Tibial nerve (tissue), 4 donors: ENCODE results near the gene UBE2O. TPM values are rescaled to one million over a fixed set of nuclear protein-coding genes. Genes with fewer than 3 reads are reported as not detected.

Experiments used
- DNase-seq, 2 donors: peaks; one replicate each; pipeline ENCODE4 v3.0.0-alpha.2; 2019; ENCODE audit warnings: low spot score in 2 of 2
- H3K27ac ChIP-seq, 4 donors: fragments of 200-600 bp; sonication (generic) in 3 of 4; one replicate each; pipeline ENCODE4 v1.5.1; 2017 to 2019; ENCODE audit warnings: mild to moderate bottlenecking in 1 of 4
- H3K27me3 ChIP-seq, 2 donors: fragments of 200-600 bp; sonication (generic) in 1 of 2; one replicate each; pipeline versions ENCODE4 v1.5.1 to v1.6.0; 2017 to 2019
- H3K36me3 ChIP-seq, 3 donors: fragments of 200-600 bp; sonication (generic); one replicate each; pipeline ENCODE4 v1.5.1; 2018 to 2019
- H3K4me1 ChIP-seq, 4 donors: fragments of 200-600 bp; sonication (generic) in 3 of 4; one replicate each; pipeline ENCODE4 v1.5.1; 2017 to 2019
- H3K4me3 ChIP-seq, 4 donors: fragments of 200-600 bp; sonication (generic) in 3 of 4; one replicate each; pipeline ENCODE4 v1.5.1; 2017 to 2019; ENCODE audit warnings: mild to moderate bottlenecking in 1 of 4, moderate library complexity in 1 of 4
- H3K9me3 ChIP-seq, 4 donors: fragments of 200-600 bp; sonication (generic) in 3 of 4; one replicate each; pipeline ENCODE4 v1.5.1; 2017 to 2019
- EP300 ChIP-seq, 2 donors: sonication (generic); formaldehyde crosslinking; IDR thresholded peaks; one replicate each; pipeline ENCODE4 v1.6.1; 2017; ENCODE audit warnings: antibody characterized with exemption in 2 of 2, mild to moderate bottlenecking in 1 of 2
- POLR2A ChIP-seq, 2 donors: fragments of 450-650 bp; IDR thresholded peaks; one replicate each; pipeline ENCODE4 v1.6.1; 2017; ENCODE audit warnings: antibody characterized with exemption in 2 of 2, mild to moderate bottlenecking in 2 of 2, moderate library complexity in 2 of 2
- WGBS, 2 donors: methylation state at CpG; one replicate each; pipeline ENCODE4 v1.1.5; 2018; 5-methylcytosine and 5-hydroxymethylcytosine counted together
- total RNA-seq, 4 donors: library from RNA; depleted of rRNA; stranded (reverse); fragments of >200 nt; gene quantifications; one replicate each; pipeline ENCODE4 v1.1.0, GENCODE V29; 2016
- TF ChIP-seq, protein P1 (sequence below), 5 experiments: fragments of 200-600 bp in 3 of 5; fragments of 450-650 bp in 2 of 5; sonication (generic) in 3 of 5; IDR thresholded peaks; one replicate each; pipeline ENCODE4 v1.5.1; 2016 to 2019; ENCODE audit warnings: antibody characterized with exemption in 5 of 5, mild to moderate bottlenecking in 3 of 5, moderate library complexity in 2 of 5

Gene UBE2O
- total RNA-seq, 4 donors from 2014 or later, result 16.0 to 38.7 (median 20.7) TPM

DNA sequence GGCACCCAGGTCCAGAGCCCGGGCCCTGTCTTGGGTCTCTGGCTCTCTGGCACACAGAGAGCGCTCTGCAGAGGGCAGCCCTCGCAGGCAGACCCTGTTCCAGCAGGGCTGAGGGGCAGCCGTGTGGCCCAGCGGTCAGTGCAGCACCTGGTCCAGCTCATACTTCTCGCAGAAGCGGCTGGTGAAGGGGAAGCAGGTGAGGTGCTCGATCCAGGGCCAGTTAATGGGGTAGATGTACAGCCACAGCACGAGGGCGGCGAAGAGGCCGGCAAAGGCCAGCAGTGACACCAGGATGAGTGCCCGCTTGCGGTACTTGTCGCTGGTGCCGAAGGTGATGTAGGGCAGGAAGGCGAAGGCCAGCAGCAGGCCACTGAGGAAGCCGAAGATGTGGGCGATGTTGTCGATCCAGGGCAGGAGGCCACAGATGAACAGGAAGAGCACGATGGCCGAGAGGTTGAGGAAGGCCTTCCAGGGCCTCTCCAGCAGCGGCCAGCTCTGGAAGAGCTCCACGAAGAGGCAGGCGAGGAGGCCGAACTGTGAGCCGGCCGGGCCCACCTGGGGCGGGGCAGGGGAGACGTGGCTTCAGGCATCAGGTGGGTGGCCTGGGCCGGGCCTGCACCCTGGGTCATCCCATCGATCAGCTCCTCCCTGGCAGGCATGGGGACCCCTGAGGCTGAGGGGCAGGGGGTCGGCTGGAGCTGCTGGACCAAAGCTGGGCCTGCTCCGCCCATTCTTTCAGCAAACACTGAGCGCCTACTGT is 18.7 kb upstream of the UBE2O start:
- TF ChIP-seq POLR2A (IDR thresholded peaks at IDR 0.05), result no peak
- no peak for TF ChIP-seq EP300 (IDR thresholded peaks at IDR 0.05)
- TF ChIP-seq, protein P1, sequence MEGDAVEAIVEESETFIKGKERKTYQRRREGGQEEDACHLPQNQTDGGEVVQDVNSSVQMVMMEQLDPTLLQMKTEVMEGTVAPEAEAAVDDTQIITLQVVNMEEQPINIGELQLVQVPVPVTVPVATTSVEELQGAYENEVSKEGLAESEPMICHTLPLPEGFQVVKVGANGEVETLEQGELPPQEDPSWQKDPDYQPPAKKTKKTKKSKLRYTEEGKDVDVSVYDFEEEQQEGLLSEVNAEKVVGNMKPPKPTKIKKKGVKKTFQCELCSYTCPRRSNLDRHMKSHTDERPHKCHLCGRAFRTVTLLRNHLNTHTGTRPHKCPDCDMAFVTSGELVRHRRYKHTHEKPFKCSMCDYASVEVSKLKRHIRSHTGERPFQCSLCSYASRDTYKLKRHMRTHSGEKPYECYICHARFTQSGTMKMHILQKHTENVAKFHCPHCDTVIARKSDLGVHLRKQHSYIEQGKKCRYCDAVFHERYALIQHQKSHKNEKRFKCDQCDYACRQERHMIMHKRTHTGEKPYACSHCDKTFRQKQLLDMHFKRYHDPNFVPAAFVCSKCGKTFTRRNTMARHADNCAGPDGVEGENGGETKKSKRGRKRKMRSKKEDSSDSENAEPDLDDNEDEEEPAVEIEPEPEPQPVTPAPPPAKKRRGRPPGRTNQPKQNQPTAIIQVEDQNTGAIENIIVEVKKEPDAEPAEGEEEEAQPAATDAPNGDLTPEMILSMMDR (IDR thresholded peaks at IDR 0.05), result no peak
- Histone ChIP-seq H3K4me1 (no peaks in the 10 kb centered on the region), H3K4me3 (no peak overlapping the region), H3K36me3 (peaks cover 0 to 73% (median 9%) of the 10 kb centered on the region in 3 donors), H3K27me3 (no peaks in the 10 kb centered on the region), H3K9me3 (no peaks in the 10 kb centered on the region), H3K27ac (no peak overlapping the region)
- WGBS, 2 donors, result 87 to 89% methylated on average over 31 to 34 of the region's 35 CpGs
- DNase-seq, result no peak

- Histone ChIP-seq H3K4me1 (peaks cover 0 to 10% (median 0%) of the 10 kb centered on the region in 4 donors), H3K4me3 (no peak overlapping the region), H3K27ac (no peak overlapping the region), H3K36me3 (peaks cover 0 to 58% (median 9%) of the 10 kb centered on the region in 3 donors), H3K27me3 (no peaks in the 10 kb centered on the region), H3K9me3 (no peaks in the 10 kb centered on the region)
- DNase-seq, result no peak
- no peak for TF ChIP-seq EP300 (IDR thresholded peaks at IDR 0.05)
- TF ChIP-seq, protein P1 (IDR thresholded peaks at IDR 0.05), result no peak
- no peak for TF ChIP-seq POLR2A (IDR thresholded peaks at IDR 0.05)
- WGBS, 2 donors, result 79 to 88% methylated on average over 7 to 13 of the region's 13 CpGs
Measured at GRCh38 chr17:76469991-76470739, 17.2 kb upstream of the UBE2O start.

GRCh38 chr17:76469076-76469990 is 16.4 kb upstream of the UBE2O start:
- 91 to 95% methylated on average over 18 to 36 of the region's 38 CpGs for WGBS, 2 donors
- H3K27me3 ChIP-seq, result no peaks in the 10 kb centered on the region
- peaks cover 0 to 10% (median 0%) of the 10 kb centered on the region in 4 donors for H3K4me1 ChIP-seq
- H3K36me3 ChIP-seq, result peaks cover 0 to 49% (median 5%) of the 10 kb centered on the region in 3 donors
- no peak overlapping the region for H3K4me3 ChIP-seq
- no peaks in the 10 kb centered on the region for H3K9me3 ChIP-seq
- DNase-seq, result no peak
- no peak for TF ChIP-seq EP300 (IDR thresholded peaks at IDR 0.05)
- TF ChIP-seq, protein P1 (IDR thresholded peaks at IDR 0.05), result no peak
- TF ChIP-seq POLR2A (IDR thresholded peaks at IDR 0.05), result no peak
- no peak overlapping the region for H3K27ac ChIP-seq

- DNase-seq, result no peak
- no peak overlapping the region for H3K27ac ChIP-seq
- WGBS, 2 donors, result 90 to 94% methylated on average over 11 to 14 of the region's 14 CpGs
- peaks cover 0 to 42% (median 0%) of the 10 kb centered on the region in 3 donors for H3K36me3 ChIP-seq
- no peak overlapping the region for H3K4me3 ChIP-seq
- H3K9me3 ChIP-seq, result no peaks in the 10 kb centered on the region
- H3K4me1 ChIP-seq, result peaks cover 0 to 10% (median 0%) of the 10 kb centered on the region in 4 donors
- TF ChIP-seq EP300 (IDR thresholded peaks at IDR 0.05), result no peak
- no peak for TF ChIP-seq POLR2A (IDR thresholded peaks at IDR 0.05)
- TF ChIP-seq, protein P1 (IDR thresholded peaks at IDR 0.05), result no peak
- H3K27me3 ChIP-seq, result no peaks in the 10 kb centered on the region
Measured at GRCh38 chr17:76468634-76469010, 15.7 kb upstream of the UBE2O start.
